ENCODE data around the gene ROR2.

ROR2 gene

DNA sequence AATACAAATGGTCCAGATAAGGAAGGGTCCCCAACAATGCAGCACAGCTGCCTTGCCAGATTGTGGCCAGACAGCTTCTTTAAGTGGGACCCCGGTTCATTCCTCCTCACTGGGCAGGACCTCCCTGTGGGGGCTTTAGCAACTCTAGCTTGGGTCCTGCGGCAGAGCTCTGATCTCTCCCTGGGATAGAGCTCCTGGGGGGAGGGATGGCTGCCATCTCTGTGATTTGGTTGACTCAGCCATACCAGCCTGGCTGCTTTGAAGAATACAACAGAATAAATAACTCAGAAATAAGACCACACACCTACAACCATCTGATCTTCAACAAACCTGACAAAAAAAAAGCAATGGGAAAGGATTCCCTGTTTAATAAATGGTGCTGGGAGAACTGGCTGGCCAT, 22.7 kb upstream of the ROR2 start:
- Histone ChIP-seq H3K4me2 (no peak overlapping the region), H3K27me3 (no peaks in the 10 kb centered on the region), H3K4me1 (no peaks in the 10 kb centered on the region), H3K4me3 (no peak overlapping the region), H4K20me1 (no peaks in the 10 kb centered on the region), H3K27ac (no peak overlapping the region), H3K36me3 (no peaks in the 10 kb centered on the region), H3K9me3 (no peaks in the 10 kb centered on the region), H3K9ac (no peak overlapping the region)
- TF ChIP-seq Cebpa-rat (IDR thresholded peaks at IDR 0.05) = no peak

GRCh38 chr9:91972076-91972626, 22.1 kb upstream of the ROR2 start:
- H3K4me3 ChIP-seq = no peak overlapping the region
- H4K20me1 ChIP-seq = no peaks in the 10 kb centered on the region
- H3K27me3 ChIP-seq = no peaks in the 10 kb centered on the region
- no peak overlapping the region for H3K4me2 ChIP-seq
- no peaks in the 10 kb centered on the region for H3K9me3 ChIP-seq
- no peak overlapping the region for H3K27ac ChIP-seq
- no peaks in the 10 kb centered on the region for H3K36me3 ChIP-seq
- no peak for TF ChIP-seq Cebpa-rat (IDR thresholded peaks at IDR 0.05)
- no peaks in the 10 kb centered on the region for H3K4me1 ChIP-seq
- no peak overlapping the region for H3K9ac ChIP-seq

GRCh38 chr9:91967259-91967658, 17.2 kb upstream of the ROR2 start:
- H3K4me1 ChIP-seq = no peaks in the 10 kb centered on the region
- no peak overlapping the region for H3K4me2 ChIP-seq
- no peaks in the 10 kb centered on the region for H3K36me3 ChIP-seq
- H4K20me1 ChIP-seq = no peaks in the 10 kb centered on the region
- H3K27me3 ChIP-seq = no peaks in the 10 kb centered on the region
- TF ChIP-seq Cebpa-rat (IDR thresholded peaks at IDR 0.05) = no peak
- H3K27ac ChIP-seq = no peak overlapping the region
- H3K4me3 ChIP-seq = no peak overlapping the region
- H3K9me3 ChIP-seq = no peaks in the 10 kb centered on the region
- no peak overlapping the region for H3K9ac ChIP-seq

DNA sequence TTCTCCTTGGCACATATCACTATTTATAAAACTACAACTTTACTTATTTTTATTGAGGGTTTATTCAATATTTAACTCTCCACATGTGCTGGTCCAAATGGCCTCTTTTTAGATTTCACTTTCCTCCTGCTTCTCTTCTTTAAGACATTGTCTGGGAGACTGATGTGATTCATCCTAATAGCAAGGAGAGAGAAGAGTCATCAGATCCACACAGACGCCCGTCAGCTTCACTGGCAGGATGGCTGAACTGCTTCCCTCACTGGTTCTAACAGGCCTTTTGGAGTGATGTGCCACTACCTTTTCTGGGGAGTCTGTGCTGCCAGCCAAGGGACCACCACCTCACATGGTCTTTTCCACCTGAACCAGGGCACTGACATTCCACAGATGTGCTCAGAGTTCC, 16.5 kb upstream of the ROR2 start:
- H3K27ac ChIP-seq = no peak overlapping the region
- no peak for TF ChIP-seq Cebpa-rat (IDR thresholded peaks at IDR 0.05)
- no peaks in the 10 kb centered on the region for H3K36me3 ChIP-seq
- no peak overlapping the region for H3K4me3 ChIP-seq
- H3K9ac ChIP-seq = no peak overlapping the region
- no peaks in the 10 kb centered on the region for H3K9me3 ChIP-seq
- H4K20me1 ChIP-seq = no peaks in the 10 kb centered on the region
- no peaks in the 10 kb centered on the region for H3K27me3 ChIP-seq
- H3K4me1 ChIP-seq = no peaks in the 10 kb centered on the region
- H3K4me2 ChIP-seq = no peak overlapping the region

DNA sequence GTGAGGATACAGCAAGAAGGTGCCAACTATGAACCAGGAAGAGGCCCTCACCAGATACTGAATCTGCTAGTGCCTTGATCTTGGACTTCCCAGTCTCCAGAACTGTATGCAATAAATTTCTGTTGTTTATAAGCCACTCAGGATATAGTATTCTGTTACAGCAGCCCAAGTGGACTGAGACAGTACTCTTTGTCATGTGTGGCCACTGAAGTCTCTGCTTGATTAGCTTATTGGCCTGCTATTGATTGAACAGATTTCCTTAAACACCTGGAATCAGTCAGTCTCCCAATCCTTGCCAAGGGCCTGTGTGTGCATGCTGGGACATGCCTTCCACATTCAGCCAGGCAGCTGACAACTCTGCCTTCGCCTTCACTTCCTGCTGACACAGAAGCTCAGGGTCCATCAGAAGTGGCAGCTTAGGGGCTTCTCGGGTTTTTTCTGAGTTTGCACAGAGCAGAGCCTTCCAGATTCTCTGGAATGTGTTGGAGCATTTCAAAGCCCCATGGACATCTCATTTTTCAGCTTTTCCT, 13.7 kb upstream of the ROR2 start:
- no peak for TF ChIP-seq Cebpa-rat (IDR thresholded peaks at IDR 0.05)
- no peak overlapping the region for H3K4me2 ChIP-seq
- no peak overlapping the region for H3K27ac ChIP-seq
- H3K36me3 ChIP-seq = no peaks in the 10 kb centered on the region
- peaks cover 10% of the 10 kb centered on the region; the same call in 1 of the 2 replicates for H3K9me3 ChIP-seq
- H4K20me1 ChIP-seq = no peaks in the 10 kb centered on the region
- no peak overlapping the region for H3K4me3 ChIP-seq
- no peak overlapping the region for H3K9ac ChIP-seq
- no peaks in the 10 kb centered on the region for H3K4me1 ChIP-seq
- H3K27me3 ChIP-seq = no peaks in the 10 kb centered on the region

DNA sequence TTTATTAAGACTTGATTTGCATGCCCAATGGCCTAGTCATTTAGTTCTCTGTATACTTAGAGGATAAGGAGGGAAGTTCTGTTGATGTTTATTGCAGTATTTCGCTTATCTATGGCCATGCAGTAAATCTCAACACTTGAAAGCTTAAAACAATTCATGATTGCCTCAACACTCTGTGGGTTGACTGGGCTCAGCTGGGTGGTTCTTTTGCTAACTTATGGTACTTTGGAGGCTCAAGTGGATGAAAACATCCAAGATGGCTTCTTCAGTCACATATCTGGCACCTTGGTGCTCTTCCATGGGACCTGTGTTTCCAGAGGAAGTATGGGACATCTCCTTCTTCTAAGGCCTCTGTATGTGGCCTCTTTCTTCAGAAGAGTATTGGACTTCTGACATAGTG, 10.3 kb upstream of the ROR2 start:
- Histone ChIP-seq H4K20me1 (no peaks in the 10 kb centered on the region), H3K4me2 (no peak overlapping the region), H3K9ac (no peak overlapping the region), H3K27ac (no peak overlapping the region), H3K4me3 (no peak overlapping the region), H3K27me3 (no peaks in the 10 kb centered on the region), H3K36me3 (no peaks in the 10 kb centered on the region), H3K9me3 (peaks cover 10% of the 10 kb centered on the region; the same call in 1 of the 2 replicates), H3K4me1 (no peaks in the 10 kb centered on the region)
- TF ChIP-seq Cebpa-rat (IDR thresholded peaks at IDR 0.05) = no peak

DNA sequence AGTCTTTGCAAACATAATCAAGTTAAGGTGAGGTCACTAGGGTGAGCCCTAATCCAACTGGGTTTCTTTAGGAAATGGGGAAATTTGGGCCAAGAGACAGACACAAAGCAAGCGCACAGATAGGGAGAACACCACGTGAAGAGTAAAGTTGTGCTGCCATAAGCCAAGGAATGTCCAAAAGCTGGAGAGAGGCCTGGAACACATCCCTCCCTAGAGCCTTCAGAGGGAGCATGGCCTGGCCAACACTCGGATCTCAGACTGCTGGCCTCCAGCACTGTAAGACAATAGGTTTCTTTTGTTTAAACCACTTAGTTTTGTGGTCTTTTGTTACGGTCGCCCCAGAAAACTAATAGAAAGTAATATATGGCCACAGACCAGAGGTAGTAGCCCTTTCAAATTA, 8.1 kb upstream of the ROR2 start:
- no peaks in the 10 kb centered on the region for H4K20me1 ChIP-seq
- TF ChIP-seq Cebpa-rat (IDR thresholded peaks at IDR 0.05) = no peak

GRCh38 chr9:91954841-91955471, 4.9 kb upstream of the ROR2 start:
- H3K9ac ChIP-seq = no peak overlapping the region
- peaks cover 27% of the 10 kb centered on the region for H3K27me3 ChIP-seq
- no peak overlapping the region for H3K4me3 ChIP-seq
- no peak overlapping the region for H3K4me2 ChIP-seq
- no peaks in the 10 kb centered on the region for H4K20me1 ChIP-seq
- no peaks in the 10 kb centered on the region for H3K36me3 ChIP-seq
- H3K9me3 ChIP-seq = no peaks in the 10 kb centered on the region
- no peak overlapping the region for H3K27ac ChIP-seq
- no peak for TF ChIP-seq Cebpa-rat (IDR thresholded peaks at IDR 0.05)
- peaks cover 8% of the 10 kb centered on the region; the same call in 1 of the 2 replicates for H3K4me1 ChIP-seq

More for the DNA sequence above, 8.1 kb upstream of the ROR2 start:
- Histone ChIP-seq H3K4me3 (no peak overlapping the region), H3K36me3 (no peaks in the 10 kb centered on the region), H3K27ac (no peak overlapping the region), H3K9me3 (peaks cover 10% of the 10 kb centered on the region; the same call in 1 of the 2 replicates), H3K27me3 (no peaks in the 10 kb centered on the region), H3K9ac (no peak overlapping the region), H3K4me2 (no peak overlapping the region), H3K4me1 (no peaks in the 10 kb centered on the region)

- no peak overlapping the region for H3K27ac ChIP-seq
- no peak overlapping the region for H3K4me3 ChIP-seq
- TF ChIP-seq Cebpa-rat (IDR thresholded peaks at IDR 0.05) = no peak
- H3K4me1 ChIP-seq = peaks cover 20% of the 10 kb centered on the region
- peaks cover 40% of the 10 kb centered on the region for H3K27me3 ChIP-seq
- H4K20me1 ChIP-seq = peaks cover 12% of the 10 kb centered on the region
- H3K9me3 ChIP-seq = no peaks in the 10 kb centered on the region
- no peak overlapping the region for H3K4me2 ChIP-seq
- no peak overlapping the region for H3K9ac ChIP-seq
- H3K36me3 ChIP-seq = no peaks in the 10 kb centered on the region
Measured at GRCh38 chr9:91953718-91954117, 3.7 kb upstream of the ROR2 start.

DNA sequence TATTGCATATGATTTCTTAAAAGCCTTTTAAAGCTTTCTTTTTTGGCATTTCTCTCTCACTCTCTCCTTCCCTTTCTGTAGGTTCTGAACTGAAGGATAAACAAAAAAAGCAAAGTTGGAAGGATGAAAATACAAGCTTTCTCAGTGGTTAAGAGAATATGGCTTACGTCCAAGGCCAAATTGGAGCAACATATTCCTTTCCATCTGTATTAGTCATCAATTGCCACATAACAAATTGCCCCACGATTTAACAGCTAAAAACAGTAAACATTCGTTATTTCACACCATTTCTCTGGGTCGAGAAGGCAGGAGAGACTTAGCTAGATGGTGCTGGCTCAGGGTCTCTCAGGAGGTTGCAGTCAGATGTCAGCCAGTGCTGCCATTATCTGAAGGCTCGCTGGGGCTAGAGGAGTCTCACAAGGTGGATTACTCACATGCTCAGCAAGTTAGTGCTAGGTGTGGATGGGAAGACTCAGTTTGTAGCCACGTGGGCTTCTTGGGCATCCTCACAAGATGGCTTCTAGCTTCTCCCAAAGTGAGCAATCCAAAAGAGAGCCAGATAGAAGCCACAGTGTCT, 2.0 kb upstream of the ROR2 start:
- Histone ChIP-seq H3K9me3 (no peaks in the 10 kb centered on the region), H3K4me2 (no peak overlapping the region), H3K27me3 (peaks cover 57% of the 10 kb centered on the region), H3K4me1 (peaks cover 22% of the 10 kb centered on the region), H3K36me3 (no peaks in the 10 kb centered on the region), H4K20me1 (peaks cover 20% of the 10 kb centered on the region), H3K4me3 (no peak overlapping the region), H3K9ac (no peak overlapping the region), H3K27ac (no peak overlapping the region)
- TF ChIP-seq Cebpa-rat (IDR thresholded peaks at IDR 0.05) = no peak

Measured in BLaER1 (cell line).